HG03442 (cell line): ENCODE data around the gene FOXJ3.
A peak's percentile ranks its signal among the peaks of the same experiment; 100 is the strongest.

ENCODE experiments used
- ATAC-seq: cut with Tn5 transposase; IDR thresholded peaks from one replicate; pipeline ENCODE4 v1.9.1; 2021; ENCODE audit warnings: mild to moderate bottlenecking, moderate library complexity; ENCODE audit not compliant: unreplicated experiment

The FOXJ3 gene

DNA sequence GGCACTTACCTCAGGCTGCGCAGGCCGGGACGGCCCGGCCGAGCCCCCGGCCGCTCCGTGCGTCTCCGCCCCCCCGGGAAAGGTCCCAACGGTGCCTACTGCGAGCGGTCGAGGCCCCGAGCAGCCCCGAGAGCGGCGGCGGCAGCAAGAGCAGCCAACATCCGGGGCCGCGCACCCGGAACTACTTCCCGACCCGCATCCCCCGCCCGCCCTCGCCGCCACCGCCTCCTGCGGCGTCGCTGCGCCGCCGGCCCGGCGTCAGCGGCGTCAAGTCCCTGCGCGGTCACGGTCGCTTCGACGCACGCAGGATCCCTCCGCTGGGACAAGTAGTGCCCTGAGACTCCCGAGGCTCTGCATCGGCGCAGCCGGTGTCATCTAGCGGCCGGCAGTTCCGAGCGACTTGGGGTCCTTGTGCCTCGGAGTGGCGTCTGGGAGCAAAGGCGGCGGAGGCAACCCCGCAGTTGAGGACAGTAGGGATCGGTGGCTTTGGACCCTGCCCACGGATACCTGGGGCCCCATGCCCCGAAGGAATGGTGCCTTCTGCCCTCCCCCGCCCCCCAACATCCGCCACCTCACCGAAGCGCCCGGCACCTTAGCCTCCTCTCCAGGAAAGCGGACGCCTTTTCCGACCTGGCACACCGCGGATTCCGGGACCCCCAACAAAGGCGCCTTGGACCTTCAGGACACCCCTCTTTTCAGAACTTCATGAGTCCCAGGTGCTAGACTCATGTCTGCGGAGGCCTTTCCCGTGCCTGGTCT lies at the start of gene FOXJ3:
Gene FOXJ3, minus strand, starts transcription at position 186 of the 759 bp plus-strand sequence. CDS start 24,142 bp downstream, outside the sequence.
- peak; percentile 71 for ATAC-seq

DNA sequence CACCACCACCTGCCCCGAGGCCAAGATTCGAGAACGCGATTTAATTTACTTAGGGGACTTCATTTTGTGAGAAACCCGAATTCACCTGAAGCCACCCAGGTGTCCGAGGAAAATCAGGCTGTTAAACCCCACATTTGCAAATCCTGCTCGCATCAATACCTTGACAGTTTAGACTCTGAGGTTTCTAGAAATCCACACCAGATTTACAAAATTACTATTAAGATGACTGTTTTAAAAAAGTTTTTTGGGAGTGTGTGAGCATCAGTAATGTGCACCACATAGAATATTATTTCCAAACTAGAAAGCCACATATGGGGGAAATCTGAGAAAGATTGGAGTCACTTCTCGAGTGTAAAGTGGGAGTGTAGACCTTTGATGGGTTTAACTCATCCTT lies 46.2 kb upstream of the FOXJ3 start:
- no peak for ATAC-seq

DNA sequence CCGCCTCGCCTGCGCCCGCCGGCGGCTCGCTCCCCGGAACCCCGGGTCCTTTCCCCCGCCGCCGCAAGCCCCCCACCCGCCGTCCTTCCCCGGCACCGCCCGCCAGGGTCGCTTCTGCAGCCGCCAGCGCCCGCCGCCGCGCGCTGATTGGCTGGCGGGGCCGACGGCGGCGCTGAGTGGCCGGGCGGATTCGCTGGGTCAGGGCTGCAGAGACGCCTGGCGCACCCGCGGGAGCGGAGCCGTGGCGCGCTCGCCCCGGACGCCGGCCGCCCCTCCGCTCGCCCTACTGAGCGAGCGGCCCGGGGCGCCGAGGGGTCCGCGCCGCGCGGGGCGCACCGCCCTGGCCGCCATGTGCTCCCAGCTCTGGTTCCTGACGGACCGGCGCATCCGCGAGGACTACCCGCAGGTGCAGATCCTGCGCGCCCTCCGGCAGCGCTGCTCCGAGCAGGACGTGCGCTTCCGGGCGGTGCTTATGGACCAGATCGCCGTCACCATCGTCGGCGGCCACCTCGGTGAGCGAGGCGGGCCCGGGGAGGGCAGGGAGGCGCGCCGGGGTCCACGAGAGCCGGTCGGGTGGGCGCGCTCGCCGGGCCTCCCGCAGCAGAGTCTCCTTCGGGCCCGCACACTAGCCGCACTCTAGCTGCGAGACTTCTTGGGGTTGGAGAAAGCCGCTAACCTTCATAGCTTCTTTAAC lies 45.7 kb upstream of the FOXJ3 start, which contains the start of gene RIMKLA:
Gene RIMKLA, plus strand, starts transcription at position 207 of the 694 bp plus-strand sequence. Its CDS starts 143 bp downstream, at position 350.
- ATAC-seq: peak; percentile 83

DNA sequence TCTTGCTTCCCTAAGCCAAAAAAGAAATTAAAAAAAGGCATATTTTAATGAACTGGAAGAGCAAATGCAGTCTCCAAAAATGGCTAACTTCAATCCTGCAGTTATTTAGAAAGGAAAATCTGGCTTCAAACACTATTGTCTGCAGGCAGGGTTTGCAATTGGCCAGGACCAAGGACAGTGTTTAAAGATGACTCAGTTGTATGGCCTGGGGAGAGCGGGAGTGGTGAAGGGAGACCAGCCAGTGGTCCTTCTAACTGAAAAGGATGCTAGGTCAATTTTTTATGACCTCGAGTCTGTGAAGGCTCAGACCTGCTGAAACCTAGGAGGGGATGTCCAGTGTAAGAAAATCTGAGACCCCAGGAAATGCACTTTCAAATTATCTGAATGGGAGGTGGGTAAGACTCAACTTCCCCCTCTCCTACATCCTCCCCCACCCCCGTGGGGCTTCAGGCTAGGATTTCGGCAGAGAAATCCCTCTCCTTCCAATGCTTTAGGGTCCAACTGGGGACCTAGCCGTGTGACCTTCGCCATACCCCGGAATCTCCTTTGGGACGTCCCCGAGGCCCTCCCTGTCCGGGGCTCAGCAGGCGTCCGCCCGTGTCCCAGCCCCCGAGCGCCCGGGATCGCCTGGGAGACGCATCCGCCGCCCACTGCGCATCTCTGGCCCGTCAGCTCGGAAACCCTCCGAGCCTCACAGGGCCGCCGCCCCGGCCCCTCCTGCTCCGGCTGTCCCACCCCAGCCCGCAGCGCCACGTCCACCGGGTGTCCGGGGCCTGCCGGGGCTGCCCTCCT lies 45.0 kb upstream of the FOXJ3 start:
- peak; percentile 34 for ATAC-seq

DNA sequence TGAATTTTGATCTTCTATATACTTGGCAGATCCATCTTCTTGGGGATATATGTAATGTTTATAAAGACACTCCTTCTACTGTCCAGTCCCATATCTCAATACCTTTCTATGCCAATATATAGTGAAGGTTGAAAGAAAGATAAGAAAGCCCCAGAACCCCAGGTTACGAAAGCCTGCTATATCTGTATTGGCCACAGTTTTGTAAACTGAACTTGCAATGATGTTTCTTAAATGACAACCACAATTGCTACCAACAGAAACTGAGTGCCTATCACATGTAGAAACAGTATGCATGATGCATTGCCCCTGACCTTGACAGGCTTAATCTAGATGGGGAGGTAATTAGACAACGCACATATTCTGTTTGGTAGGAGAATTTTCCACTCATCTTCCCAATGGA lies 37.8 kb upstream of the FOXJ3 start:
- no peak for ATAC-seq

DNA sequence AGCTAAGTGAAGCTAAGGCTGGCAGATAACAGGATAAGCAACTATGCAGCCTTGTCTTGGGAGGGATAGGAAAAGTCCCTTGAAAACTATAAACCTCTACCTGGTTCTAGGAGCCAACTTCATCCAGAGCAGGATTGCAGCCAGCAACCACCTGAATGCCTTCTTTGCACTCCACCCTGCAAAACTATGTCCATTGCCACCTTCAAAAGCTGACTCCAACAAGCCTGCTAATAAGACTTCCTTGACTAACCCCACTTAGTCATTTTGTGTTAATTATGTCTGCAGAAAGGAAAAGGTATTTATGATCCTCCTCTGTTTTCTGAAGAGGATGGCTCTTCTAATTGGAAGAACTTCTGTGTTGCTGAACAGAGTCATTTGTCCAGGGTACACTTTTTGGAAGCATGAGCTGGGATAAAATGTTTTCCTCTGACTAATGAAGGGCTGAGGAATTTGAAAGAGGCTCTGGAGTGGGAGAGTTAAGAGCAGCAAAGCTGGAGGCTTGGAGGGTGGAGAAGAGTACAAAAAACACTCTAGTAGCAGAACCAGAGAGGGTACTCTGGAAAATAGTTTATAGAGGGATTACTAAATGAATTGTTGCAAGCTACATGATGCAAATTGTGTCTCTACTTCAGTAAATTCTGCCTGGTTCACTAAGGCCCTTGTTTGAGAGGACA lies 36.0 kb upstream of the FOXJ3 start:
- ATAC-seq: no peak

DNA sequence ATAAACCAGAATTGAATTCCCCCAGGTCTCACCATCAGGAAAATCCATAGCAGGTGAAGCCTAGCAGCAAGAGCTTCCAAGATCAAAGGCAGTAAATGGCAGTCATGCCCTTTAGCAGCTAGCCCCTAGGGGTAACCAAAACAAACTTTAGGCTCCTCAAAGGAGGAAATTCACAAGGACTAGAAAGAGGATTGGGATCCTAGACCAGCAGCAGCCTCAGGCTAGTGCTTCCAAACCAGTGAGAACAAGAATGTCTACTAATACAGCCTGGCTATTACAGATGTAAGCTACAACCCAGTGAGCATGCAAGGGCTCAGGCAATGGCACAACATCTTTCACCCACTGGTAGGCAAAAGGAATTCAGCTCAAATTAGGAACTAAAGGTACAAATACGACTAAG lies 34.4 kb upstream of the FOXJ3 start:
- ATAC-seq: no peak

DNA sequence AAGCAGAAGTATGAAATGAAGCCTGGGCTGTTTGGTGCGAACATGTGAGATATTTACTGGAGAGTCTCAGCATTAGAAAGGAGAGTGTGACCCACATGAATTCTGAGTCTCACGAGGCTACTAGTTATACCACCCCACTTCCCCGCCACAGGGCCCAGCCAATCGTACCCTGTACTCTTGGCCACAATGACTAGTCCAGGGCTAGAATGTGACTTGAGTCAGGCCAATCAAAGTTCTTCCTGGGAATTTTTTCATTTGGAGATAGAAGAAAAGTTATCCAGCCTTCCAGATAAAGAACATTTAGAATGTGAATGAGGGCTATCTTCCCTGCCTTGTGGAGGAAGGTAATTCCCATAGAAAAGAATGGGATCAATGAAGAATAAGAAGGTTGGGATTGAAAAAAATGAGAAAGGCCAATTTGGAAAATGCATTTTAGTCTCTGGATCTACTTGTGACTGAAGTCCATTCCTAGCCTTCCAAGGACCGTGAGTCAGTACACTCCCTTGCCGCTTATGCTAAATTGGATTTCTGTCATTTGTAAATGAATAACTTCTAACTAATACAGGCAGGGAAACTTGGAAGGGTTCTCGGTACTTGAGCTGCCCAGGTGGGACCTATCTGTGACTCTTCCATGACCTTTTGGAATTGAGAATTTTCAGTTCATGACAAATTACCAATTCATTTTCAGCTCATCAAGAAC lies 33.2 kb upstream of the FOXJ3 start:
- no peak for ATAC-seq

DNA sequence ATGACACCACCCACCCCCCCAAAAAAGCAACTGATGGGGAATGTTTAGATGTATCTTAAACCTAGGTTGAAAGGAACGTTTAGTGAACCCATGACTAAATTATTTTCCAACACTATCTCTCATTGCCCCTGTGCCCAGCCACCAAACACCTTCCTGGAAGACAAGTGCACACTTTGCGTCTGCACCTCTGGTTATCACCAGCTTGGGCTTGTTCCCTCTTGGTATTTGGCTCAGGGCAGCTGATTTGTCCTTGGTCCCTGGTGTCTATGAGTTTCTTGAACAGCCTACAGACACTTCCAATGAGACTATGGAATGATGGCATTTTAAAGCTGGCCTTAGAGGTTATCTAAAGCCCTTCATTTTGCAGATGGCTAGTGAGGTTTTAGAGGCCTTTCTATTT lies 30.1 kb upstream of the FOXJ3 start:
- ATAC-seq: no peak

DNA sequence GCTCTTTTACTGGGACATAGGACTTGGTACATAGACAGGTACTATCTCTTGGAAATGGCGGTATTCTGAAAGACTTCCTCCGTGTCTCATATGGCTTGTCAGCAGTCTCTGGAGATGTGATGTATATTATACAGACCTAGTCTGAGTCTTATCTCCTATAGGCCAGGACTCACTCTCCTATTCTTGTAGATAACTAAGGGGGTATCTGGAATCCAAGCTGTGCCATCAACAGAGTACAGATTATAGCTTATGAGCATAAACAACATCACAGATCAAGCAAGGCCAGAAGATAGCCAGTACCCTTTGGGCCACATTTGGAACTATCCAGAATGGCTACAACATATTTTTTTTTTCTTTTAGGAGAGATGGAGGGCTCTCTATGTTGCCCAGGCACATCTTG lies 29.5 kb upstream of the FOXJ3 start:
- no peak for ATAC-seq

DNA sequence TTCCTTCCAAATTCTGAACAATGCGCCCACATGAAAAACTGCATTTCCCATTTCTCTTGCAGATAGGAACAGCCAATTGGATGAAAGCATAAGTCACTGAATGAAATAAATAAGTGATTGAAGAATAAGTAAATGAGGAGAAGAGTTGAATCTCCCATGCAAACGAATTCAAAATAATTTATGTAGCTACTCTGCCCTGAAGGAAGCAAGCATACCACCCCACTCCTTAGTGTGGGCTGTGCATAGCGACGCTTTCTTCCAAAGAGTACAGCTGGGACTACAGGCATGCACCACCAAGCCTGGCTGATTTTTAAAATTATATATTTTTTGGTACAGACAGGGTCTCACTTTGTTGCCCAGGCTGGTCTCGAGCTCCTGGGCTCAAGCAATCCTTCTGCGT lies 29.1 kb upstream of the FOXJ3 start:
- no peak for ATAC-seq

DNA sequence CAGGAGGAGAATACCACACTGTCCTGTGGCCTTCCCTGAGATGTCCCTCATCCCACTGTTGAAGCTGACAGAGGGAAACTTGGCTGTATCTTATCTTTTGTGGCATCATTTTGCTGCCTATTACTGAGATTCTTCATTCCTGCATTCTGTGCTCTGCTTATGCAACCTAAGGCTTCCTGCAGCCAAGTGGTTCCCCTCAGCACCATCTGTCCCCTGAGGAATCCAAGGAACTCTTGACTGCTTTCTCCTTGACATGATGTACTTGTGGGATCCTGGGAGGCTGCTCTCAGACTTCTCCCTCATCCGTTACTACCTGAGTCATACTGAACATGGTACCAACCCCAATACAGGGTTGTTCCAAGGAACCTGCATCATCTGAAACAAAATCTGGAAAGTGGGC lies 24.4 kb upstream of the FOXJ3 start:
- ATAC-seq: no peak

DNA sequence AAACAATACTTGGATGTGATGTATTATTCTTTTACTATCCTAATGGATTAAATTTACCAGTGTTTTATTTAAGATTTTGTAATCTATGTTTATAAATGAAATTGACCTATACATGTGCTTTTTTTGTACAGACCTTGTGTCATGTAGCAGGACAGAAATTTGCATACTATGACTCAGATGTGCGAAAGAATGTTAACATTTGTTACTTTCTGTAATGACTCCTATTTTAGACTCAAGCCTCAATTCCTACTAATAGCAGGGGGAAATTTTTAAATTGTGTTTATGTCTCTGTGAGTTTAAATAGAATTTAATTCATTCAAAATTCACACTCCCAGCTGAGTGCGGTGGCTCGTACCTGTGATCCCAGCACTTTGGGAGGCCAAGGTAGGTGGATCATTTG lies 23.8 kb upstream of the FOXJ3 start:
- peak; percentile 54 for ATAC-seq

DNA sequence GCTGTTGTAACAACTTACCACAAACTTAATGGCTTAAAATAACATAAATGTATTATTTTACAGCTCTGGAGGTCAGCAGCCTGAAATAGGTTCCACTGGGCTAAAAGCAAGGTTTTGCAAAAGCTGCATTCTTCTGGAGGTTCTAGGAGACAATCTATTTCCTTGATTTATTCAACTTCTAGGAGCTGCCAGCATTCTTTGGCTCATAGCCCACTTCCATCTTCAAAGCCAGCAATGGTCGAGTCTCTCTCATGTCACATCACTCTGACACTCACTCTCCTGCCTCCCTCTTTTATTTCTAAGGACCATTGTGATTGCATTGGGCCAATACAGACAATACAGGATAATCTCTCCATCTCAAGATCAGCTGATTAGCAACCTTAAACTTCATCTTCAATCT lies 15.1 kb upstream of the FOXJ3 start:
- no peak for ATAC-seq

DNA sequence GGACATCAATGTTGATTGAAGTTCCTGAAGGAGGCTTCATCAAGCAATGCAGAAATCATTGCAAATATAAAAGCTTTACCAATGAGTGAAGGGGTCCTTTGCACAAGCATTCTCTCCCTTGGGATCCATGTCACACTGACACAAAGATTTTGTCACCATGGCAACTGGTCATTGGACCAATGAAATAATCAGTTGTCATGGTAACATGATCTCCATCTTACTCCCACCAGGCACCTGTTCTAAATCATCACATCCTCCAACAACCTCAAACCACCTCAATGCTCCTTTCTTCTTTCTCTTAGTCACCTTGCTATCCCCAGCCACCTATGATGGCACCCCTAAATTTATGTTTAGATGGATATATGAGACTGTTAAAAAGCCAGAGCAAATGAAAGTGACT lies 13.5 kb upstream of the FOXJ3 start:
- ATAC-seq: no peak

DNA sequence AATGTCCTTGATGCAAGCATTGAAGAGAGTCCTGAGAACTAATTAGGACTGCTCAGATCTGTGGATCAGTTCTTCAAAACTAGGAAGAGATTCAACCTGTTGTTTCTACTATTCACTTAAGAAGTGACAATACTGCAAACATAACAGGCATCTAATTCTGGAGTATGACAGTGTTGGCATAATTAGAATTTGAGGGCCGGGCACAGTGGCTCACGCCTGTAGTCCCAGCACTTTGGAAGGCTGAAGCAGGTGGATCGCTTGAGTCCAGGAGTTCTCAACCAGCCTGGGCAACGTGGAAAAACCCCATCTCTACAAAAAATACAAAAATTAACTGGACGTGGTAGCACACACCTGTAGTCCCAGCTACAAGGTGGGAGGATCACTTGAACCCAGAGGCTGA lies 8.0 kb upstream of the FOXJ3 start:
- ATAC-seq: no peak

DNA sequence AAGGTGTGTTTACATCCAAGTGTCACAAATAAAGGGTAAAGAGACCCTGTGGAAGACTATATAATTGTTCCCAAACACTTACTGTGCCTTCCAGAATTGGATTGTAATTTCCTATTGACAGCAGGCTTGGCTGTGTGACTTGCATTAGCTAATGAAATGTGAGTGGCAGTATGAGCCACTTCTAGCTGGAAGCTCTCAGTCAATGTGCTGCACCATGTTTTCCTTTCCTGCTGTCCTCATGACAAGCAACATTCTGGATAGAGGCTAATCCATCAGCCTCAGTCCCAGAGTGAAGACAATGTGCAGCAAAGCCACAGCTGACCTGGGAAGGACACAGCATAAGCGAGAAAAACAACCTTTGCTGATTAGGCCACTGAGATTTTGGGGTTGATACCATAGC lies 5.9 kb upstream of the FOXJ3 start:
- no peak for ATAC-seq

DNA sequence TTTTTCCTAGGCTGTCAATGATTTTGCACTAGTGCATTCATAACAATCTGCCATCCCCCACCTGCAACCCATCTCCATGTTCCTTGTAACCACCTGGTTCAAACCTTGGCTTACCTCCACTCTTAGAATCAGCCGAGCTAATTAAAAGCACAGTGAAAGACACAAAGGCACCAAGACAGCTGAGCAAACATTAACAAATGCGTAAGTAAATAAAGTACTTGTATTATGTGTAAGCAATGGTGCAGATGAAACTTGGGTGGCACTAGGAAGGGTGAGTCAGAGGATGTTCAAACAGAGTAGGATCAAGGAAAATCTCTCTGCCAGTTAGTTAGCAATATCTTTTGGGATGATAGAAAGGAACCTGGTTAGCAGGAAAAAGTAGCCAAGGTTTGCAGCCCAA lies 5.1 kb upstream of the FOXJ3 start:
- ATAC-seq: no peak

DNA sequence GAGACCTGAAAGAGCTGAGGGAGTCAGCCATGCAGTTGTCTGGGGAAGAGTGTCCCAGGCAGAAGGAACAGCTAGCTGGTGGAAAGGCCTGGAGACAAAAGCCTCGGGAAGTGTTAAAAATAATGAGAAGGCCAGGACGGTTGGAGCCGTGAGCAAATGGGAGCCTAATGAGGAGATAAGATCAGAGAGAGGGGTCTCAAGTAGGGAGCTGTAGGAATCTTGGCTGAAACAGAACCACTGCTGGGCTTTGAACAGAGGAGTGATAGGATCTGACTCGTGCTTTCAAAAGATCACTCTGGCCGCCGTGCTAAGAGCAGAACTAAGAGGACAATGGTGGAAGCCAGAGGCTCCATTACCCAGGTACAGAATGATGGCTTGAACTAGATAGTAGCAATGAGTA lies 1.9 kb upstream of the FOXJ3 start:
- no peak for ATAC-seq

DNA sequence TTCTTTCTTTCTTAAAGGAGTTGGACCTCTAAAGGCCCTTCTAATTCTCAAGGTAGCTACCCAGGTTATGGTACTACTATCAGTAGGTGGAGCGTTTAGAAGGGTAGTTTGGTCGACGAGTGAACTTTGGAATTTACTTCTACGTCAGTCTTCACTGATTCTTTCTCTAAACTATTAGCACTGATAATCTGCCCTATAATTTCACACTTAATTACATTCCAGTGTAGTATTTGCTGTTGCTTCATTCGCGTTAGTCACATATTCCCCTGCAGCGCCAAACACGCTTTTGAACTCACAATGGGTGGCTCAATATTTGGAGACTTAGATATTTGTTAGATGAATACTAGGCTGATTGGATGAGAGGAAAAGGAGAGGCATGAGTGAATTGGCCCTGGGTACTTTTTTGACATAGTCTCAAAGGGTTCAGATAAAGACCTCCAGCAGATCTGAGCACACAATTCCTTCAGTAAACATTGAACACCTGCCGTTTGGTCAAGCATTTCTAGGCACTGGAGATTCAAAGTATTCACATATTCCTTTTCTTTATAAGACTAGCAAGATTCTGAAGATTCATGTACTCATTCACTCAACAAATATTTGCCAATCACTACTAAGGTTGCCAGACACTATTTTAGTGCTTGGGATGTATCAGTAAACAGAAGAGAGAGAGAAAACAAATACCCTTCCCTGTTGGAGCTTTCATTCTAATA lies 929 bp upstream of the FOXJ3 start:
- ATAC-seq: no peak
